ENCODE data around the gene EML6. TPM values are rescaled to one million over a fixed set of nuclear protein-coding genes. Genes with fewer than 3 reads are reported as not detected.

Gene EML6
- total RNA-seq, 2 donors from 2014 or later: 1.4 to 2.1 TPM

DNA sequence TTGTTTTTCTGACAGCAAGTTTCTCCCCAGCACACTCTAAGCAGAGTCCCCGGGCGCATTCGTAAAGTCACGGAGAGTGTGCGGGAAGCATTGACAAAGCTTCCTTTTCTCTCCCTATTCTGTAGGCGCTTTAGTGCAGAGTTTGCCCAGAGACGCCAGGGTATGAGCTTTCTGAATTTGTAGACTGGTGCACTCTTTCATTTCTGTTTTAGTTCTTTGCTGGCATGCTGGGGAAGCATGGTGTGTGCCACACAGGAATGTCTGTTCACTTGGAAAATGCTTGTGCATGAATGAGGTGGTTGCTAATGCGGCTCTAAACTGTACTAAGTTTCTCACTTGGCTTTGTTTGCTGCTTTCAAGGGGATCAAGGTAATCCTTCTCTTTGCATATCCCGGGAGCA lies 224.2 kb downstream of the EML6 start:
- peaks cover 2% of the 10 kb centered on the region for H3K36me3 Mint-ChIP-seq (ENCODE audit: low read depth)
- no peak overlapping the region for H3K27ac Mint-ChIP-seq
- WGBS, 2 experiments (ENCODE audit: insufficient coverage in 1 of 2, insufficient read length in 1 of 2): 90 to 93% methylated on average over 8 to 9 of the region's 9 CpGs
- no peak for DNase-seq
- TF ChIP-seq, protein P1, sequence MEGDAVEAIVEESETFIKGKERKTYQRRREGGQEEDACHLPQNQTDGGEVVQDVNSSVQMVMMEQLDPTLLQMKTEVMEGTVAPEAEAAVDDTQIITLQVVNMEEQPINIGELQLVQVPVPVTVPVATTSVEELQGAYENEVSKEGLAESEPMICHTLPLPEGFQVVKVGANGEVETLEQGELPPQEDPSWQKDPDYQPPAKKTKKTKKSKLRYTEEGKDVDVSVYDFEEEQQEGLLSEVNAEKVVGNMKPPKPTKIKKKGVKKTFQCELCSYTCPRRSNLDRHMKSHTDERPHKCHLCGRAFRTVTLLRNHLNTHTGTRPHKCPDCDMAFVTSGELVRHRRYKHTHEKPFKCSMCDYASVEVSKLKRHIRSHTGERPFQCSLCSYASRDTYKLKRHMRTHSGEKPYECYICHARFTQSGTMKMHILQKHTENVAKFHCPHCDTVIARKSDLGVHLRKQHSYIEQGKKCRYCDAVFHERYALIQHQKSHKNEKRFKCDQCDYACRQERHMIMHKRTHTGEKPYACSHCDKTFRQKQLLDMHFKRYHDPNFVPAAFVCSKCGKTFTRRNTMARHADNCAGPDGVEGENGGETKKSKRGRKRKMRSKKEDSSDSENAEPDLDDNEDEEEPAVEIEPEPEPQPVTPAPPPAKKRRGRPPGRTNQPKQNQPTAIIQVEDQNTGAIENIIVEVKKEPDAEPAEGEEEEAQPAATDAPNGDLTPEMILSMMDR (conservative IDR thresholded peaks at IDR 0.05): no peak
- no peaks in the 10 kb centered on the region for H3K27me3 ChIP-seq (ENCODE audit: control insufficient read depth, insufficient read depth, low read length, poor library complexity, severe bottlenecking)
- H3K4me1 ChIP-seq (ENCODE audit: control insufficient read depth, insufficient read depth, low read length): peaks cover 6% of the 10 kb centered on the region
- no peak overlapping the region for H3K9ac ChIP-seq (ENCODE audit: extremely low read depth, low read length, poor library complexity, severe bottlenecking)
- H3K36me3 ChIP-seq (ENCODE audit: control insufficient read depth, insufficient read depth, low read length): no peaks in the 10 kb centered on the region
- H3K9me3 Mint-ChIP-seq: peaks cover 7% of the 10 kb centered on the region
- no peaks in the 10 kb centered on the region for H3K9me3 ChIP-seq (ENCODE audit: control insufficient read depth, low read length)
- H3K4me3 Mint-ChIP-seq: no peak overlapping the region
- peak overlapping the region; percentile 59 for H3K27ac ChIP-seq (ENCODE audit: low read depth, low read length)
- H3K4me1 Mint-ChIP-seq: peaks cover 30% of the 10 kb centered on the region
- H3K4me3 ChIP-seq (ENCODE audit: low read length): no peak overlapping the region
- H3K27me3 Mint-ChIP-seq (ENCODE audit: insufficient read depth): no peaks in the 10 kb centered on the region

DNA sequence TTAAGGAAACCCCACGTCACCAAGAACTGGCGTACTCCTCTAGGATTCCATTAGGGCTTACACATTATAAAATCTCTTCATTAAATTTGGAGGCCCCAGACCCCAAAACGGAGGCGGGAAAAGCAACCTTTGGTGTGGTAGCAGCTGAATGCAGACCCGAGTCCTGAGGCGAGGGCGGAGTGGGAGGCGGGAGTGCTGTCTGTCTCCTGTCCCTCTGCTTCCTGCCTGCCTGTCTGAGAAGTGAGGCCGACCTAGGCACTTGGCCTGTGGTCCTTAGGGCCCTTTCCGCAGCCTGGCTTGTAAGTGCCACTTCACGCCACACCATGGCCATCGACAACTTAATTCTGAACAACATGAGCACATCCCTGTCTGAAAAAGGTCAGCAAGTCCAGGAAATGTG lies 224.7 kb downstream of the EML6 start:
- no peaks in the 10 kb centered on the region for H3K9me3 ChIP-seq (ENCODE audit: control insufficient read depth, low read length)
- no peak overlapping the region for H3K9ac ChIP-seq (ENCODE audit: extremely low read depth, low read length, poor library complexity, severe bottlenecking)
- H3K9me3 Mint-ChIP-seq: peaks cover 7% of the 10 kb centered on the region
- H3K27me3 ChIP-seq (ENCODE audit: control insufficient read depth, insufficient read depth, low read length, poor library complexity, severe bottlenecking): no peaks in the 10 kb centered on the region
- peaks cover 2% of the 10 kb centered on the region for H3K36me3 Mint-ChIP-seq (ENCODE audit: low read depth)
- WGBS, 2 experiments (ENCODE audit: insufficient coverage in 1 of 2, insufficient read length in 1 of 2): 84 to 92% methylated on average over 10 to 11 of the region's 12 CpGs
- peaks cover 6% of the 10 kb centered on the region for H3K4me1 ChIP-seq (ENCODE audit: control insufficient read depth, insufficient read depth, low read length)
- H3K4me3 ChIP-seq (ENCODE audit: low read length): no peak overlapping the region
- H3K27ac ChIP-seq (ENCODE audit: low read depth, low read length): peak overlapping the region; percentile 59
- no peaks in the 10 kb centered on the region for H3K27me3 Mint-ChIP-seq (ENCODE audit: insufficient read depth)
- no peak for DNase-seq
- H3K27ac Mint-ChIP-seq: no peak overlapping the region
- H3K4me3 Mint-ChIP-seq: no peak overlapping the region
- TF ChIP-seq, protein P1 (conservative IDR thresholded peaks at IDR 0.05): no peak
- peaks cover 30% of the 10 kb centered on the region for H3K4me1 Mint-ChIP-seq
- H3K36me3 ChIP-seq (ENCODE audit: control insufficient read depth, insufficient read depth, low read length): no peaks in the 10 kb centered on the region

DNA sequence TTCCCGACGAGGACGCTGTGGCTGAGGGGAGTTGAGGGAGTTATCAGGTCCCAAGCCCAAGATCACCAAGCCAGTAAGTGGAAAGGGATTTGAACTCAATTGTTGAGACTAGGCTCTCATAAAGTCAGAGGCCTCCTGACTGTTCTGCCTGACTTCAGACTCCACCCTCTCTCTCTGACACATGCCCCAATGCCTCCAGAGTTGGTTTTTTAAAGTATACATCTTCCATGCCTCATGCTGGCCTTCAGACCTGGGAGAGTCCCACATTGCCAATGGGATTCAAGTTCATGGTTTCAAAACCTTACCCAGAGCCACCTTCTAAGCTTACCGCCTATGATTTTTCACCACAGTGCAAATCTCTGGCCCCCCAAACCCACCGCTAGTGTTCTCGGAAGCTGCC lies 226.0 kb downstream of the EML6 start:
- DNase-seq: no peak

More for the DNA sequence above, 226.0 kb downstream of the EML6 start:
- Histone ChIP-seq H3K4me1 (ENCODE audit: control insufficient read depth, insufficient read depth, low read length) (peaks cover 6% of the 10 kb centered on the region), H3K4me3 (ENCODE audit: low read length) (no peak overlapping the region), H3K27me3 (ENCODE audit: control insufficient read depth, insufficient read depth, low read length, poor library complexity, severe bottlenecking) (no peaks in the 10 kb centered on the region), H3K9me3 (ENCODE audit: control insufficient read depth, low read length) (no peaks in the 10 kb centered on the region), H3K9ac (ENCODE audit: extremely low read depth, low read length, poor library complexity, severe bottlenecking) (no peak overlapping the region), H3K36me3 (ENCODE audit: control insufficient read depth, insufficient read depth, low read length) (no peaks in the 10 kb centered on the region), H3K27ac (ENCODE audit: low read depth, low read length) (no peak overlapping the region)
- no peak overlapping the region for H3K4me3 Mint-ChIP-seq
- peaks cover 7% of the 10 kb centered on the region for H3K9me3 Mint-ChIP-seq
- TF ChIP-seq, protein P1 (conservative IDR thresholded peaks at IDR 0.05): no peak
- H3K27ac Mint-ChIP-seq: no peak overlapping the region
- no peaks in the 10 kb centered on the region for H3K27me3 Mint-ChIP-seq (ENCODE audit: insufficient read depth)
- H3K36me3 Mint-ChIP-seq (ENCODE audit: low read depth): peaks cover 2% of the 10 kb centered on the region
- H3K4me1 Mint-ChIP-seq: peaks cover 30% of the 10 kb centered on the region
- 93 to 97% methylated on average over 3 to 6 of the region's 6 CpGs for WGBS, 2 experiments (ENCODE audit: insufficient coverage in 1 of 2, insufficient read length in 1 of 2)

All from endodermal cell (in vitro differentiated cells).